ENCODE measurements around the gene HECW1.

- TF ChIP-seq CTCF (IDR thresholded peaks at IDR 0.05) (no peak), POLR2A (IDR thresholded peaks at IDR 0.05; ENCODE audit: low read length) (no peak), MAX (IDR thresholded peaks at IDR 0.05) (no peak), EP300 (IDR thresholded peaks at IDR 0.05) (no peak), ESRRA (IDR thresholded peaks at IDR 0.05; ENCODE audit: borderline replicate concordance, low read length) (no peak), USF2 (IDR thresholded peaks at IDR 0.05) (no peak)
Observed at GRCh38 chr7:43179393-43179792, 66.9 kb downstream of the HECW1 start.
